GM12878 (cell line): Measurements from ENCODE around the gene APLP1. TPM values are rescaled to one million over a fixed set of nuclear protein-coding genes. Genes with fewer than 3 reads are reported as not detected.

Source experiments
- BACH1 ChIP-seq: fragments of 450-650 bp; IDR thresholded peaks from 2 replicates; pipeline ENCODE4 v1.6.1; 2017; ENCODE audit warnings: mild to moderate bottlenecking, borderline replicate concordance
- BHLHE40 ChIP-seq, 2 experiments: fragments of 450-650 bp in 1 of 2; IDR thresholded peaks; 2 replicates each; pipeline ENCODE4 v1.6.1; 2011 to 2017; ENCODE audit warnings: low read depth in 2 of 2, borderline replicate concordance in 1 of 2, improper control_type of control experiment in 1 of 2, low read length in 1 of 2, mild to moderate bottlenecking in 1 of 2
- FOS ChIP-seq: IDR thresholded peaks from 3 replicates; pipeline ENCODE4 v1.6.1; 2011; ENCODE audit warnings: borderline replicate concordance; ENCODE audit not compliant: insufficient read length; ENCODE audit errors: extremely low read depth
- IKZF2 ChIP-seq, 2 experiments: fragments of 450-650 bp; IDR thresholded peaks; 2 replicates each; pipeline ENCODE4 v1.6.1; 2017; ENCODE audit warnings: mild to moderate bottlenecking in 2 of 2, moderate library complexity in 2 of 2
- NBN ChIP-seq: fragments of 450-650 bp; IDR thresholded peaks from 2 replicates; pipeline ENCODE4 v1.6.1; 2016
- SIN3A ChIP-seq: IDR thresholded peaks from 2 replicates; pipeline ENCODE4 v1.6.1; 2012; ENCODE audit warnings: low read depth, low read length, improper control_type of control experiment
- SMAD1 ChIP-seq: fragments of 450-650 bp; IDR thresholded peaks from 2 replicates; pipeline ENCODE4 v1.6.1; 2018; ENCODE audit warnings: mild to moderate bottlenecking, low read depth; ENCODE audit not compliant: partially characterized antibody
- SPI1 ChIP-seq: IDR thresholded peaks from 2 replicates; pipeline ENCODE4 v1.6.1; 2011; ENCODE audit warnings: low read depth, mild to moderate bottlenecking, low read length, moderate library complexity, borderline replicate concordance; ENCODE audit not compliant: insufficient read depth
- TAF1 ChIP-seq: IDR thresholded peaks from 2 replicates; pipeline ENCODE4 v1.6.1; 2011; ENCODE audit warnings: mild to moderate bottlenecking, low read depth, low read length, borderline replicate concordance
- TCF12 ChIP-seq: IDR thresholded peaks from 2 replicates; pipeline ENCODE4 v1.6.1; 2011; ENCODE audit warnings: low read depth, mild to moderate bottlenecking, low read length
- polyA plus RNA-seq, 11 experiments: library from polyadenylated mRNA; depleted of rRNA in 4 of 11; unstranded in 6 of 11; stranded (reverse) in 5 of 11; fragments of >200 nt; fragmentation: Nextera tagmentation in 4 of 11; fragmentation: Illumina TruSeq in 1 of 11; extraction: Ambion mirVana in 4 of 11; extraction: Trizol in 1 of 11; gene quantifications; 1 replicate in 1 of 11; 2 replicates in 10 of 11; pipeline versions ENCODE4 v1.2.1 to v1.2.3, GENCODE V29; 2011 to 2016; ENCODE audit warnings: inconsistent platforms in 2 of 11, missing spikeins in 2 of 11, low read depth in 1 of 11
- total RNA-seq, 4 experiments: library from RNA; depleted of rRNA in 3 of 4; stranded (reverse); fragments of >200 nt in 3 of 4; fragmentation: Illumina TruSeq in 1 of 4; extraction: Trizol in 1 of 4; gene quantifications; 2 replicates each; pipeline versions ENCODE4 v1.2.1 to v1.2.3, GENCODE V29; 2013 to 2021
- TF ChIP-seq, protein P1 (sequence below): fragments of 450-650 bp; formaldehyde crosslinking; IDR thresholded peaks from 2 replicates; pipeline ENCODE4 v1.4.0; 2020; ENCODE audit warnings: mild to moderate bottlenecking, moderate library complexity
- TF ChIP-seq, protein P2 (sequence below): fragments of 150-350 bp; IDR thresholded peaks from 2 replicates; pipeline ENCODE4 v1.6.1; 2014; ENCODE audit warnings: mild to moderate bottlenecking, low read depth, low read length
- TF ChIP-seq, protein P3 (sequence below): fragments of 450-650 bp; IDR thresholded peaks from 2 replicates; pipeline ENCODE4 v1.6.1; 2017; ENCODE audit warnings: low read depth, mild to moderate bottlenecking, moderate library complexity
- TF ChIP-seq, protein P4 (sequence below): fragments of 450-650 bp; IDR thresholded peaks from 2 replicates; pipeline ENCODE4 v1.6.1; 2017; ENCODE audit warnings: mild to moderate bottlenecking, low read depth, inconsistent platforms; ENCODE audit not compliant: poor library complexity, severe bottlenecking
- TF ChIP-seq, protein P5 (sequence below): fragments of 450-650 bp; formaldehyde crosslinking; IDR thresholded peaks from 2 replicates; pipeline ENCODE4 v1.5.0; 2022; ENCODE audit warnings: mild to moderate bottlenecking, missing genetic modification characterization
- TF ChIP-seq, protein P6 (sequence below): fragments of 450-650 bp; IDR thresholded peaks from 2 replicates; pipeline ENCODE4 v1.6.1; 2016; ENCODE audit warnings: mild to moderate bottlenecking

Gene APLP1
- total and polyA plus RNA-seq, 10 of the 15 experiments (the other 5 are each of a cell fraction or from before 2014, with no cell fraction given): 0.07 to 2.2 (median 0.91) TPM; not detected in 1

DNA sequence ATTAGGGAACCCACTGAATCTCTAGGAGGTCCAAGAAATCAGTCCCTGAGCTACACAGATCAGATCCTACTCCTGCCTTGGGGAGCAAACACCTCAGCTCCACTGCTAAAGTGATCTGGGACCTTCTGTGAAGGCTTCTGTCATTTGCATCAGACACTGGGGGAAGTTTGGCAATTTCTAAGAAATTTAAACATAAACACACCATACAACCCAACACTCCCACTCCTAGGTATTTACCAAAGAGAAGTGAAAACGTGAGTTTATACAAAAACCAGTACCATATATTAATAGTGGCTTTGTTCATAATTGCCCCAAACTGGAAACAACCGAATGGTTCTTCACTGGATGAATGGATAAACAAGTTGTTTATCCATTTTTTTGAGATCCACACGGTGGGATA lies 47.1 kb downstream of the APLP1 start (continued):
- TF ChIP-seq, protein P1, sequence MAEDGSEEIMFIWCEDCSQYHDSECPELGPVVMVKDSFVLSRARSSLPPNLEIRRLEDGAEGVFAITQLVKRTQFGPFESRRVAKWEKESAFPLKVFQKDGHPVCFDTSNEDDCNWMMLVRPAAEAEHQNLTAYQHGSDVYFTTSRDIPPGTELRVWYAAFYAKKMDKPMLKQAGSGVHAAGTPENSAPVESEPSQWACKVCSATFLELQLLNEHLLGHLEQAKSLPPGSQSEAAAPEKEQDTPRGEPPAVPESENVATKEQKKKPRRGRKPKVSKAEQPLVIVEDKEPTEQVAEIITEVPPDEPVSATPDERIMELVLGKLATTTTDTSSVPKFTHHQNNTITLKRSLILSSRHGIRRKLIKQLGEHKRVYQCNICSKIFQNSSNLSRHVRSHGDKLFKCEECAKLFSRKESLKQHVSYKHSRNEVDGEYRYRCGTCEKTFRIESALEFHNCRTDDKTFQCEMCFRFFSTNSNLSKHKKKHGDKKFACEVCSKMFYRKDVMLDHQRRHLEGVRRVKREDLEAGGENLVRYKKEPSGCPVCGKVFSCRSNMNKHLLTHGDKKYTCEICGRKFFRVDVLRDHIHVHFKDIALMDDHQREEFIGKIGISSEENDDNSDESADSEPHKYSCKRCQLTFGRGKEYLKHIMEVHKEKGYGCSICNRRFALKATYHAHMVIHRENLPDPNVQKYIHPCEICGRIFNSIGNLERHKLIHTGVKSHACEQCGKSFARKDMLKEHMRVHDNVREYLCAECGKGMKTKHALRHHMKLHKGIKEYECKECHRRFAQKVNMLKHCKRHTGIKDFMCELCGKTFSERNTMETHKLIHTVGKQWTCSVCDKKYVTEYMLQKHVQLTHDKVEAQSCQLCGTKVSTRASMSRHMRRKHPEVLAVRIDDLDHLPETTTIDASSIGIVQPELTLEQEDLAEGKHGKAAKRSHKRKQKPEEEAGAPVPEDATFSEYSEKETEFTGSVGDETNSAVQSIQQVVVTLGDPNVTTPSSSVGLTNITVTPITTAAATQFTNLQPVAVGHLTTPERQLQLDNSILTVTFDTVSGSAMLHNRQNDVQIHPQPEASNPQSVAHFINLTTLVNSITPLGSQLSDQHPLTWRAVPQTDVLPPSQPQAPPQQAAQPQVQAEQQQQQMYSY: no peak
- TF ChIP-seq, protein P2, sequence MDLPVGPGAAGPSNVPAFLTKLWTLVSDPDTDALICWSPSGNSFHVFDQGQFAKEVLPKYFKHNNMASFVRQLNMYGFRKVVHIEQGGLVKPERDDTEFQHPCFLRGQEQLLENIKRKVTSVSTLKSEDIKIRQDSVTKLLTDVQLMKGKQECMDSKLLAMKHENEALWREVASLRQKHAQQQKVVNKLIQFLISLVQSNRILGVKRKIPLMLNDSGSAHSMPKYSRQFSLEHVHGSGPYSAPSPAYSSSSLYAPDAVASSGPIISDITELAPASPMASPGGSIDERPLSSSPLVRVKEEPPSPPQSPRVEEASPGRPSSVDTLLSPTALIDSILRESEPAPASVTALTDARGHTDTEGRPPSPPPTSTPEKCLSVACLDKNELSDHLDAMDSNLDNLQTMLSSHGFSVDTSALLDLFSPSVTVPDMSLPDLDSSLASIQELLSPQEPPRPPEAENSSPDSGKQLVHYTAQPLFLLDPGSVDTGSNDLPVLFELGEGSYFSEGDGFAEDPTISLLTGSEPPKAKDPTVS: no peak
- no peak for TF ChIP-seq TCF12
- no peak for TF ChIP-seq SMAD1
- TF ChIP-seq TAF1: no peak
- peak; percentile 56; the same call in 1 of the 2 replicates for TF ChIP-seq SPI1
- TF ChIP-seq, protein P3, sequence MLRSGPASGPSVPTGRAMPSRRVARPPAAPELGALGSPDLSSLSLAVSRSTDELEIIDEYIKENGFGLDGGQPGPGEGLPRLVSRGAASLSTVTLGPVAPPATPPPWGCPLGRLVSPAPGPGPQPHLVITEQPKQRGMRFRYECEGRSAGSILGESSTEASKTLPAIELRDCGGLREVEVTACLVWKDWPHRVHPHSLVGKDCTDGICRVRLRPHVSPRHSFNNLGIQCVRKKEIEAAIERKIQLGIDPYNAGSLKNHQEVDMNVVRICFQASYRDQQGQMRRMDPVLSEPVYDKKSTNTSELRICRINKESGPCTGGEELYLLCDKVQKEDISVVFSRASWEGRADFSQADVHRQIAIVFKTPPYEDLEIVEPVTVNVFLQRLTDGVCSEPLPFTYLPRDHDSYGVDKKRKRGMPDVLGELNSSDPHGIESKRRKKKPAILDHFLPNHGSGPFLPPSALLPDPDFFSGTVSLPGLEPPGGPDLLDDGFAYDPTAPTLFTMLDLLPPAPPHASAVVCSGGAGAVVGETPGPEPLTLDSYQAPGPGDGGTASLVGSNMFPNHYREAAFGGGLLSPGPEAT: peak; percentile 80
- TF ChIP-seq SIN3A: no peak
- TF ChIP-seq, protein P4, sequence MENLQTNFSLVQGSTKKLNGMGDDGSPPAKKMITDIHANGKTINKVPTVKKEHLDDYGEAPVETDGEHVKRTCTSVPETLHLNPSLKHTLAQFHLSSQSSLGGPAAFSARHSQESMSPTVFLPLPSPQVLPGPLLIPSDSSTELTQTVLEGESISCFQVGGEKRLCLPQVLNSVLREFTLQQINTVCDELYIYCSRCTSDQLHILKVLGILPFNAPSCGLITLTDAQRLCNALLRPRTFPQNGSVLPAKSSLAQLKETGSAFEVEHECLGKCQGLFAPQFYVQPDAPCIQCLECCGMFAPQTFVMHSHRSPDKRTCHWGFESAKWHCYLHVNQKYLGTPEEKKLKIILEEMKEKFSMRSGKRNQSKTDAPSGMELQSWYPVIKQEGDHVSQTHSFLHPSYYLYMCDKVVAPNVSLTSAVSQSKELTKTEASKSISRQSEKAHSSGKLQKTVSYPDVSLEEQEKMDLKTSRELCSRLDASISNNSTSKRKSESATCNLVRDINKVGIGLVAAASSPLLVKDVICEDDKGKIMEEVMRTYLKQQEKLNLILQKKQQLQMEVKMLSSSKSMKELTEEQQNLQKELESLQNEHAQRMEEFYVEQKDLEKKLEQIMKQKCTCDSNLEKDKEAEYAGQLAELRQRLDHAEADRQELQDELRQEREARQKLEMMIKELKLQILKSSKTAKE: no peak
- TF ChIP-seq NBN: no peak
- TF ChIP-seq, protein P5, sequence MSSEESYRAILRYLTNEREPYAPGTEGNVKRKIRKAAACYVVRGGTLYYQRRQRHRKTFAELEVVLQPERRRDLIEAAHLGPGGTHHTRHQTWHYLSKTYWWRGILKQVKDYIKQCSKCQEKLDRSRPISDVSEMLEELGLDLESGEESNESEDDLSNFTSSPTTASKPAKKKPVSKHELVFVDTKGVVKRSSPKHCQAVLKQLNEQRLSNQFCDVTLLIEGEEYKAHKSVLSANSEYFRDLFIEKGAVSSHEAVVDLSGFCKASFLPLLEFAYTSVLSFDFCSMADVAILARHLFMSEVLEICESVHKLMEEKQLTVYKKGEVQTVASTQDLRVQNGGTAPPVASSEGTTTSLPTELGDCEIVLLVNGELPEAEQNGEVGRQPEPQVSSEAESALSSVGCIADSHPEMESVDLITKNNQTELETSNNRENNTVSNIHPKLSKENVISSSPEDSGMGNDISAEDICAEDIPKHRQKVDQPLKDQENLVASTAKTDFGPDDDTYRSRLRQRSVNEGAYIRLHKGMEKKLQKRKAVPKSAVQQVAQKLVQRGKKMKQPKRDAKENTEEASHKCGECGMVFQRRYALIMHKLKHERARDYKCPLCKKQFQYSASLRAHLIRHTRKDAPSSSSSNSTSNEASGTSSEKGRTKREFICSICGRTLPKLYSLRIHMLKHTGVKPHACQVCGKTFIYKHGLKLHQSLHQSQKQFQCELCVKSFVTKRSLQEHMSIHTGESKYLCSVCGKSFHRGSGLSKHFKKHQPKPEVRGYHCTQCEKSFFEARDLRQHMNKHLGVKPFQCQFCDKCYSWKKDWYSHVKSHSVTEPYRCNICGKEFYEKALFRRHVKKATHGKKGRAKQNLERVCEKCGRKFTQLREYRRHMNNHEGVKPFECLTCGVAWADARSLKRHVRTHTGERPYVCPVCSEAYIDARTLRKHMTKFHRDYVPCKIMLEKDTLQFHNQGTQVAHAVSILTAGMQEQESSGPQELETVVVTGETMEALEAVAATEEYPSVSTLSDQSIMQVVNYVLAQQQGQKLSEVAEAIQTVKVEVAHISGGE: no peak
- TF ChIP-seq IKZF2 (IDR thresholded peaks at IDR 0.05): peak in 1 of 2 experiments; percentile 41; a peak in 2 of 4 replicates
- TF ChIP-seq, protein P6, sequence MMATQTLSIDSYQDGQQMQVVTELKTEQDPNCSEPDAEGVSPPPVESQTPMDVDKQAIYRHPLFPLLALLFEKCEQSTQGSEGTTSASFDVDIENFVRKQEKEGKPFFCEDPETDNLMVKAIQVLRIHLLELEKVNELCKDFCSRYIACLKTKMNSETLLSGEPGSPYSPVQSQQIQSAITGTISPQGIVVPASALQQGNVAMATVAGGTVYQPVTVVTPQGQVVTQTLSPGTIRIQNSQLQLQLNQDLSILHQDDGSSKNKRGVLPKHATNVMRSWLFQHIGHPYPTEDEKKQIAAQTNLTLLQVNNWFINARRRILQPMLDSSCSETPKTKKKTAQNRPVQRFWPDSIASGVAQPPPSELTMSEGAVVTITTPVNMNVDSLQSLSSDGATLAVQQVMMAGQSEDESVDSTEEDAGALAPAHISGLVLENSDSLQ: 0 out of 2 replicates have a peak, but pooled peaks have one; percentile 4
- TF ChIP-seq BACH1: no peak
- no peak for TF ChIP-seq FOS
- peak; percentile 77 to 79 for TF ChIP-seq BHLHE40 (IDR thresholded peaks at IDR 0.05; ENCODE audit: borderline replicate concordance in 1 of 2, low read depth in 2 of 2, low read length in 1 of 2)
